ENCODE results near the gene FAM162B. TPM values are rescaled to one million over a fixed set of nuclear protein-coding genes. Genes with fewer than 3 reads are reported as not detected.
A peak's percentile ranks its signal among the peaks of the same experiment; 100 is the strongest.

FAM162B gene
- 1 to 10 TPM; 5.2 to 8.7 TPM for total RNA-seq
- 100 to 1,000 TPM in 2 of 6 donors, 10 to 100 TPM in 4; 61.9 to 105 (median 82.3) TPM for polyA plus RNA-seq (ENCODE audit: insufficient read length in 6 of 6)
- long read RNA-seq, donor 1, transcript FAM162B-201 (4 exons, 1,036 nt), result major isoform, 50 of 50 reads
- long read RNA-seq, donor 1, partial matches to known transcripts, result 0 of 50 reads
- long read RNA-seq, donor 1, other reads (novel, unspliced or antisense), result 0 of 50 reads
- long read RNA-seq, donor 2, transcript FAM162B-201 (4 exons, 1,036 nt), result major isoform, 57 of 72 reads
- long read RNA-seq, donor 2, partial matches to known transcripts, result 15 of 72 reads
- long read RNA-seq, donor 2, other reads (novel, unspliced or antisense), result 0 of 72 reads
- long read RNA-seq, donor 3, transcript FAM162B-201 (4 exons, 1,036 nt), result major isoform, 60 of 87 reads
- long read RNA-seq, donor 3, partial matches to known transcripts, result 27 of 87 reads
- long read RNA-seq, donor 3, other reads (novel, unspliced or antisense), result 0 of 87 reads
- long read RNA-seq, donor 4, transcript FAM162B-201 (4 exons, 1,036 nt), result major isoform, 6 of 8 reads
- long read RNA-seq, donor 4, partial matches to known transcripts, result 1 of 8 reads
- long read RNA-seq, donor 4, other reads (novel, unspliced or antisense), result 1 of 8 reads
- long read RNA-seq, donor 5, transcript FAM162B-201 (4 exons, 1,036 nt), result major isoform, 71 of 101 reads
- long read RNA-seq, donor 5, partial matches to known transcripts, result 30 of 101 reads
- long read RNA-seq, donor 5, other reads (novel, unspliced or antisense), result 0 of 101 reads
- long read RNA-seq, donor 6, transcript FAM162B-201 (4 exons, 1,036 nt), result major isoform, 45 of 51 reads
- long read RNA-seq, donor 6, partial matches to known transcripts, result 6 of 51 reads
- long read RNA-seq, donor 6, other reads (novel, unspliced or antisense), result 0 of 51 reads
- long read RNA-seq, donor 7, transcript FAM162B-201 (4 exons, 1,036 nt), result major isoform, 42 of 49 reads
- long read RNA-seq, donor 7, partial matches to known transcripts, result 7 of 49 reads
- long read RNA-seq, donor 7, other reads (novel, unspliced or antisense), result 0 of 49 reads
- long read RNA-seq, donor 8, transcript FAM162B-201 (4 exons, 1,036 nt), result major isoform, 29 of 29 reads
- long read RNA-seq, donor 8, partial matches to known transcripts, result 0 of 29 reads
- long read RNA-seq, donor 8, other reads (novel, unspliced or antisense), result 0 of 29 reads
- long read RNA-seq, donor 9, result 0 reads
- long read RNA-seq, donor 10, transcript FAM162B-201 (4 exons, 1,036 nt), result major isoform, 6 of 8 reads
- long read RNA-seq, donor 10, partial matches to known transcripts, result 0 of 8 reads
- long read RNA-seq, donor 10, other reads (novel, unspliced or antisense), result 2 of 8 reads
- long read RNA-seq, donor 11, partial matches to known transcripts, result 0 of 2 reads
- long read RNA-seq, donor 11, other reads (novel, unspliced or antisense), result 0 of 2 reads
- long read RNA-seq, donor 12, transcript FAM162B-201 (4 exons, 1,036 nt), result major isoform, 33 of 49 reads
- long read RNA-seq, donor 12, partial matches to known transcripts, result 16 of 49 reads
- long read RNA-seq, donor 12, other reads (novel, unspliced or antisense), result 0 of 49 reads

- no peak for TF ChIP-seq CTCF (IDR thresholded peaks at IDR 0.05)
- peak; percentile 34 to 81 (median 74) for DNase-seq
- H3K27me3 ChIP-seq, result peaks cover 40 to 61% of the 10 kb centered on the region in 2 donors
- H3K27ac ChIP-seq, result peak within 1 kb of the TSS; percentile 28 to 33
- intact Hi-C loops (cut with DNase I), result no loop called here
- no peaks in the 10 kb centered on the region for H3K9me3 ChIP-seq
- H3K4me1 ChIP-seq, result peaks cover 0 to 15% of the 10 kb centered on the region in 2 donors
- peak within 1 kb of the TSS; percentile 45 to 48 for H3K4me3 ChIP-seq
- ATAC-seq, result peak; percentile 80
- no peaks in the 10 kb centered on the region for H3K36me3 ChIP-seq
Observed at GRCh38 chr6:116764961-116765841, at the start of gene FAM162B. TSS of gene FAM162B (minus strand) at chr6:116765719. CDS start at chr6:116765576, 143 bp downstream.

- Histone ChIP-seq H3K4me1 (no peaks in the 10 kb centered on the region), H3K36me3 (no peaks in the 10 kb centered on the region), H3K27ac (no peak overlapping the region), H3K9me3 (peaks cover 0 to 28% of the 10 kb centered on the region in 2 donors), H3K4me3 (no peak overlapping the region), H3K27me3 (no peaks in the 10 kb centered on the region)
- no peak for TF ChIP-seq CTCF (IDR thresholded peaks at IDR 0.05)
- DNase-seq (no peak), ATAC-seq (no peak)
- intact Hi-C loops (cut with DNase I), result no loop called here
Observed at GRCh38 chr6:116812051-116812650, 46.6 kb upstream of the FAM162B start.

GRCh38 chr6:116801971-116802370, 36.5 kb upstream of the FAM162B start:
- H3K27me3 ChIP-seq, result no peaks in the 10 kb centered on the region
- intact Hi-C loops (cut with DNase I), result no loop called here
- no peak overlapping the region for H3K27ac ChIP-seq
- DNase-seq, result no peak
- no peaks in the 10 kb centered on the region for H3K36me3 ChIP-seq
- no peak for TF ChIP-seq CTCF (IDR thresholded peaks at IDR 0.05)
- no peaks in the 10 kb centered on the region for H3K4me1 ChIP-seq
- no peak for ATAC-seq
- no peak overlapping the region for H3K4me3 ChIP-seq
- H3K9me3 ChIP-seq, result no peaks in the 10 kb centered on the region

GRCh38 chr6:116799945-116800344, 34.4 kb upstream of the FAM162B start:
- no peak for TF ChIP-seq CTCF (IDR thresholded peaks at IDR 0.05)
- H3K9me3 ChIP-seq, result no peaks in the 10 kb centered on the region
- H3K4me3 ChIP-seq, result no peak overlapping the region
- no peaks in the 10 kb centered on the region for H3K27me3 ChIP-seq
- H3K27ac ChIP-seq, result no peak overlapping the region
- no peak for DNase-seq
- intact Hi-C loops (cut with DNase I), result no loop called here
- no peaks in the 10 kb centered on the region for H3K4me1 ChIP-seq
- ATAC-seq, result no peak
- no peaks in the 10 kb centered on the region for H3K36me3 ChIP-seq

Data from left lung (tissue), 14 donors.